A549 (cell line): Measurements from ENCODE around the gene RASSF8.

ENCODE experiments used
- CHD4 ChIP-seq: fragments of 200-600 bp; sonication (generic); IDR thresholded peaks from 2 replicates; pipeline ENCODE4 v1.6.1; 2016; ENCODE audit warnings: antibody characterized with exemption, mild to moderate bottlenecking, borderline replicate concordance
- HDAC2 ChIP-seq: fragments of 200-600 bp; sonication (generic); IDR thresholded peaks from 2 replicates; pipeline ENCODE4 v1.6.1; 2016
- KDM1A ChIP-seq: fragments of 200-600 bp; sonication (generic); IDR thresholded peaks from 2 replicates; pipeline ENCODE4 v1.6.1; 2016; ENCODE audit warnings: low read depth, mild to moderate bottlenecking
- NPAS2 ChIP-seq: fragments of 250-450 bp; sonication (Bioruptor Pico); IDR thresholded peaks from 2 replicates; pipeline ENCODE4 v1.8.0; 2022; ENCODE audit warnings: mild to moderate bottlenecking, moderate library complexity, borderline replicate concordance
- POLR2AphosphoS2 ChIP-seq: conservative IDR thresholded peaks from 2 replicates; pipeline ENCODE4 v1.6.1; 2012; ENCODE audit warnings: low read length, improper control_type of control experiment, inconsistent platforms
- TP53 ChIP-seq: fragments of 250-450 bp; sonication (Bioruptor Pico); IDR thresholded peaks from 2 replicates; pipeline ENCODE4 v1.5.0; 2021; ENCODE audit warnings: mild to moderate bottlenecking, moderate library complexity
- TF ChIP-seq, protein P1 (sequence below): fragments of >200 bp; sonication (Bioruptor Twin); formaldehyde crosslinking; IDR thresholded peaks from 3 replicates; pipeline ENCODE4 v1.5.1; 2016

DNA sequence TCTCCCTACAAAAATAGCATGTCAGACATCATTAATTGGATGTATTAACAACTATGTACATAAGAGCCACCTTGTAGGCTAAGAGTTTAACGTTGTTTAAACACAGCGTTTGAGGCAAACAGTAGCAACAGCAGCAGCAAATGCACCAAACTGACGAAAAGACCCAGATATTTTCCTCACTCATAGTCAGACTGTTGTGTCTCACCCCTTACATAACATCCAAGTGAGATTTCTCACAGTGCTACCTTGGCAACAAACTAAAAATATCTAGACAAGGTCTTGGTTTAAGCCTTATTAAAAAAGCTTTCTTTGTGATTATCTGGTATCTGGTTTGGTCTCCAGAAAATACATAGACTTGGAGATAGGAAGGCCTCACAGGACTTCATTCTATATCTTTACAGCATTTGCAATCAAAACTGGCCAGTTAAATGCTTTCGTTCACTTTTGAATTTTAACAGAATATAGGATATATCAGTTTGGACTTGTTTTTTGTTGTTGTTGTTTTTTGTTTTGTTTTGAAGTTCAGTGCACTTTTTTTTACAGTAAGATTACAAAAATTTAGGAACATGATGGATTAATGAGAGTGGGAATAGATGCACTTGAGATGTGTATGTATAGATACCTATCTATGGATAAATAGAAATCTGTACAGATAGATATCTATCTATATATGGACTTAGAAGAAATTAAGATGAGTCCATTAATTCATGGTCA is 162.2 kb downstream of the RASSF8 start:
- TF ChIP-seq, protein P1, sequence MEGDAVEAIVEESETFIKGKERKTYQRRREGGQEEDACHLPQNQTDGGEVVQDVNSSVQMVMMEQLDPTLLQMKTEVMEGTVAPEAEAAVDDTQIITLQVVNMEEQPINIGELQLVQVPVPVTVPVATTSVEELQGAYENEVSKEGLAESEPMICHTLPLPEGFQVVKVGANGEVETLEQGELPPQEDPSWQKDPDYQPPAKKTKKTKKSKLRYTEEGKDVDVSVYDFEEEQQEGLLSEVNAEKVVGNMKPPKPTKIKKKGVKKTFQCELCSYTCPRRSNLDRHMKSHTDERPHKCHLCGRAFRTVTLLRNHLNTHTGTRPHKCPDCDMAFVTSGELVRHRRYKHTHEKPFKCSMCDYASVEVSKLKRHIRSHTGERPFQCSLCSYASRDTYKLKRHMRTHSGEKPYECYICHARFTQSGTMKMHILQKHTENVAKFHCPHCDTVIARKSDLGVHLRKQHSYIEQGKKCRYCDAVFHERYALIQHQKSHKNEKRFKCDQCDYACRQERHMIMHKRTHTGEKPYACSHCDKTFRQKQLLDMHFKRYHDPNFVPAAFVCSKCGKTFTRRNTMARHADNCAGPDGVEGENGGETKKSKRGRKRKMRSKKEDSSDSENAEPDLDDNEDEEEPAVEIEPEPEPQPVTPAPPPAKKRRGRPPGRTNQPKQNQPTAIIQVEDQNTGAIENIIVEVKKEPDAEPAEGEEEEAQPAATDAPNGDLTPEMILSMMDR, result no peak
- TF ChIP-seq TP53, result no peak
- TF ChIP-seq KDM1A, result no peak
- TF ChIP-seq NPAS2 (CRISPR knock-in tag), result no peak
- TF ChIP-seq CHD4, result no peak
- TF ChIP-seq HDAC2, result no peak
- TF ChIP-seq POLR2AphosphoS2, result no peak
